GM18508 (cell line): ENCODE measurements around the gene FAM120A.

Experiments used
- ATAC-seq: cut with Tn5 transposase; IDR thresholded peaks from one replicate; pipeline ENCODE4 v1.9.1; 2021; ENCODE audit warnings: moderate number of reproducible peaks; ENCODE audit not compliant: insufficient read depth, unreplicated experiment

FAM120A gene

DNA sequence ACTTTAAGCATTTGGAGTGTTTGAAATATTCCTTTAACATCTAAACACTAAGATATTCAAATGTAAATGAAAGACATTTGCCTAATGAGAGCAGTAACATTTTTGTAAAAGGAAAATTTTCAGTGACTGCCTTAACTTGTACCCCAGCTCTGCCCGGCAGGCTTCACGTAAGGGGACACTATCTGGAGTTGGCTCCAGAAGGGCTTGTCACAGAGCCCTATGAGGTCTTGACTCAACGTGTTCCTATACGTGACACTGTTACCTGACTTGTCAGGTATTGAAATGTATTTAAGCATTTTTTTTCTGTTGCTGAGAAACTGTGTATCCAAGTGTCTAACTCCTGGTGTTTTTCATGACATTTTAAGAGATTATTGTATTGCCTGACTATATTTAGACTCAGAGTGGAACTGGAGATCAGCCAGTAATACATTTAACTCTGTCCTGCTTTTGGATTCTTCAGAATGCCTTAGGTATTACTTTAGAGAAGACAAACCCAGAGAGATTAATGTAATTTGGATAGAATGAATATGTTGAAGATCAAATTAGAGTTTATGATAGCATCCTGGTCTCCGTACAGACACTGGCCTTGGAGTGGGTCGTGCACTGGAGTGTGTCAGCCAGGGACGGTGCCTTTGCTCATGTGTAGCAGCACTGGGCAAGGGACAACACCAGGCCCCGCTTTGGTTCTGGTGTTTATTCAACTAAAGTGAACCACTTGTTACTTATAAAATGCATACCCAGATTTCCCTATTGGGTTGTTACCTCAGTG is 90.3 kb downstream of the FAM120A start:
- ATAC-seq = no peak

DNA sequence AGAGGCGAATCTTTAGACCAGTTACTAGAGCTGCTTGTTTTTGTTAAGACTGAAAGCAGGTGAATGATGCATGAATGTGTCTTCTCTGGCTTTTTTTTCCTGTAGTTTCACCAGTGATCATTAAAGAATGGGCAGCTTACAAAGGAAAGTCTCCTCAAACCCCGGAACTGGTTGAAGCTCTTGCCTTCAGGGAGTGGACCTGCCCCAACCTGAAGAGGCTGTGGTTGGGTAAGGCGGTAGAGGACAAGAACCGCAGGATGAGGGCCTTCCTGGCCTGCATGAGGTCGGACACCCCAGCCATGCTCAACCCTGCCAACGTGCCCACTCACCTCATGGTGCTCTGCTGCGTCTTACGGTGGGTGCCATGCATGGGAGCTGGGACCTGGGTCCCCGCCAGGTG is 91.6 kb downstream of the FAM120A start:
- no peak for ATAC-seq

- ATAC-seq = no peak
Observed at GRCh38 chr9:93546356-93546755, 94.9 kb downstream of the FAM120A start.

GRCh38 chr9:93549611-93550010 is 98.1 kb downstream of the FAM120A start:
- no peak for ATAC-seq

DNA sequence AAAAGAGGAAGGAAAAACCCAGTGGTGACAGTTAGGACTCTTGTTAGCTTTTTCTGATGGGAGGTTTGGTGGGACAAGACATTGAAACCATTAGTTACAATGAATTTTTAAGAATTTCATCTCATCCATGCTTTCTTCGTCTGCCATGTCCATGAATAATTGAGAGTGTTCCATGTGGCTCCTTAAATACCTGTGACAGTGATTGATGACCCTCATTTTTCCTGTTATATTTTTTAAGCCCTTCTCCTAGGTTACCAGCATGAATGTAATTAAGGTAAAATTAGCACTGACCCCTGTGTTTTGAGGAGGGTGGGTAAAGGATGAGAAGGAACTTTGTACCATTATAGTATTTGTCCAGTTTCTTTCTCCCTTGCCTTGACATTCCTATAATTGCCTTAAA is 101.4 kb downstream of the FAM120A start:
- ATAC-seq = no peak

- no peak for ATAC-seq
Observed at GRCh38 chr9:93555370-93555769, 103.9 kb downstream of the FAM120A start.

DNA sequence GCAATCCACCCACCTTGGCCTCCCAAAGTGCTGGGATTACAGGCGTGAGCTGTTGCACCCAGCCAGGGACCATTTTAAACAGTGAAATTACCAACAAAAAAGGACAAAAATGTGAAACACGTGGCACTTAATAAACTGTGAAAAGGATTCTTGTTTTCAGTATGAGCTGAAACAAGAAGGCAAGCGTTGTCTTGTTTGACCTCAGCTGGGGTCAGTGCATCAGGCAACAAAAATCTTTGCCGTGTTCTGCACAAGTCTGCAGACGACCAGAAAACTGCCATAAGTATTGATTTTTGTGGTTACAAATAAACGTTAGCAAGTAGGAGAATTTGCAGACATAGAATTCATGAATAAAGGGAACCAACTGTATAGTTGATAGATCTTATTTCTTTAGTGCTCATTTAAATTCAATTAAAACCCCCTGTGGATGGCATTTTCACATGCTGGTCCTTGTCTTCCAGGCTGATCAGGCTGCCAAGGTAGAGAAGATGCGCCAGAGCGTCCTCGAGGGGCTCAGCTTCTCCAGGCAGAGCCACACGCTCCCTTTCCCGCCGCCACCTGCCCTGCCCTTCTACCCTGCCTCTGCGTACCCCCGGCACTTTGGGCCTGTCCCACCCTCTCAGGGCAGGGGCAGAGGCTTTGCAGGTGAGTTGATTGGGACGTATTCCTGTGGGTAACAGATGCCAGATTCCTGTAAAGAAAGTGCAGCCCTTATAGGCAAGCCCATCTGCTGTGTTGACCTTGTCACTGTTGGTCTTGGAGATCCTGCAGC is 106.1 kb downstream of the FAM120A start:
- no peak for ATAC-seq

DNA sequence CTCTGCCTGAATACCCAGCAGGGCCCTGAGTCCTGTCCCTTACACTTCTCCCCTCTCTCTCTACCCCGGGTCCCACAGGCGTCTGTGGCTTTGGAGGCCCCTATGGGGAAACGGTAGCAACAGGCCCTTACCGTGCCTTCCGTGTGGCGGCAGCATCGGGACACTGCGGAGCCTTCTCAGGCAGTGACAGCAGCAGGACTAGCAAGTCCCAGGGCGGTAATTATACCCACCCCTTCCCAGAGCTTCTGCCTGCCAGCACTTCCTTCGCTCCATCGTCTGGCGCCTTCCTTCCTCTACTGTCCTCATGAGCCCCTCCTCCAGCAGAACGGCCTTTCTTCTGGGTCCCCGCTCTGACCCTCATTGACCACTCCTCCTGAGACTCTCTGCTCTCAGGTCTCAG is 107.0 kb downstream of the FAM120A start:
- ATAC-seq = no peak

DNA sequence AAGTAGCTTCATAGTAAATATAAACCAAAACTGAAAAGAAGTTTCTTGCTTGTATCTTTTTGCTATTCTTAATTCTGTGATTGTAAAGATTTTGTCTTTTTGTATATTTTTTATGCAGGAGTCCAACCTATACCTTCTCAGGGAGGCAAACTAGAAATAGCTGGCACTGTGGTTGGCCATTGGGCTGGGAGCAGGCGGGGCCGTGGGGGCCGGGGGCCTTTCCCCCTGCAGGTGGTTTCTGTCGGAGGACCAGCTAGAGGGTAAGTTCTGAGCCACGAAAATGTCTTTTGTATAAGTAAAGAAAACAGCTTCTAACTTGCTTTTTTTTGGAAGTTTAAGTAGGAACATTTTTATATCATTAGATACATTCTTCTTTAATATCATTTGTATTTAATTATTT is 109.5 kb downstream of the FAM120A start:
- ATAC-seq = no peak

- no peak for ATAC-seq
Observed at GRCh38 chr9:93562157-93562556, 110.7 kb downstream of the FAM120A start.

DNA sequence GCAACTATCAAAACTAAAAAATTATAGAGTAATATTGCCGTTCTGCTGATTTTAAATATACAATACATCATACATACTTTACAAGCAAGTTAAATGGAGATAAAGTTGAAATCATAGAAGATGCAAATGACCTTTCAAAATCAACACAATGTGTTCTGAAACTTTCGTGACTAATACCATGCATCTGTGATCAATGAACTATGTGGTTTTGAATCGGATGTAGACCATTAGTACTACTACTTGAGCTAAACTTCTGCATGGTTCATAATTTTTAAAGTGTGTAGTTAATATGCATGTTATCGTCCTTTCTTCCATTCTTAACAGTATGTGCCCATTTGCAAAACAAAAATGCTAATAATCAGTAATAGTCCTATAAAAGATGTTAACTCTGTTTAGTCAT is 113.6 kb downstream of the FAM120A start:
- no peak for ATAC-seq

DNA sequence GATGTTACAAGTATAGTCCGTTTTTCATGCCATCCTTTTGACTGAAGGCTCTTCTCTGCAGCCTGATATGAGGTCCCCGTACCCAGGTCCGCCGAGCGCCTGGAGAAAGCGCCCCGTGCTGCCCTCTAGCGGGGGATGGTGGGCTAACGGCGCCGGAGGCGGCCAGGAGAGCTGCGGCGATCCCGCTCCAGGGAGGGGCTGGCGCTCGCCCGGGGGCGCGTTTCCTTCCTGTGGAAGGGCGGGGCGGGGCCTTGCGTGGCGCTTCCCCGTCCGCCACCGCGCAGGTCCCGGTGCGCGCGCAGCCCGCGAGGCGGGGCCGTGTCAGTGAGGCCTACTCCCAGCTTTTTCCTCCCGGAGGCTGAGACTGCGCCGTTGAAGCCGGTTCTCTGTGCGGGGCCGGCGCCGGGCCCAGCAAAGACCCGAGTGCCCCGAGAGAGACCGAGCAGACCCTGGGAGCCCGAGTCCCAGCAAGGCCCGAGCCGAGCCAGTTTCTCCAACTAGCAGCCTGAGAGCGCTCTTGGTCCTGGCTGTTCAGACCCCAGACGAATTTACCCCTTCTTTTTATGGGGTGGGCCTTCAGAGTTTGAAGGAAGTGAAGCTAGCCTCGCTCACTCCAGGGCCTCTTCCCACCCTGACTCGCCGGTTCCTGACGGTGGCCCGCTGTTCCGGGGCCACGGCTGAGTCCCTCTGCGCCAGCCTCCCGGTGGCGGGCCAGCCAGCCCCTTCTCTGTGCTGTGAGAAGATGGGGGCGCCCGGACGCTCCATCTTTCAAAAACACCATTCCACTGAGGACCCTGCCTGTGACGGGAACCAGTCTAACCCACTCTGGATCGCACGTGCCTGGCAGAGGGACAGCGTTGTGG is 115.2 kb downstream of the FAM120A start:
- ATAC-seq = peak; percentile 50

- ATAC-seq = no peak
Observed at GRCh38 chr9:93567271-93567959, 115.9 kb downstream of the FAM120A start.

- ATAC-seq = no peak
Observed at GRCh38 chr9:93568169-93568568, 116.7 kb downstream of the FAM120A start.

DNA sequence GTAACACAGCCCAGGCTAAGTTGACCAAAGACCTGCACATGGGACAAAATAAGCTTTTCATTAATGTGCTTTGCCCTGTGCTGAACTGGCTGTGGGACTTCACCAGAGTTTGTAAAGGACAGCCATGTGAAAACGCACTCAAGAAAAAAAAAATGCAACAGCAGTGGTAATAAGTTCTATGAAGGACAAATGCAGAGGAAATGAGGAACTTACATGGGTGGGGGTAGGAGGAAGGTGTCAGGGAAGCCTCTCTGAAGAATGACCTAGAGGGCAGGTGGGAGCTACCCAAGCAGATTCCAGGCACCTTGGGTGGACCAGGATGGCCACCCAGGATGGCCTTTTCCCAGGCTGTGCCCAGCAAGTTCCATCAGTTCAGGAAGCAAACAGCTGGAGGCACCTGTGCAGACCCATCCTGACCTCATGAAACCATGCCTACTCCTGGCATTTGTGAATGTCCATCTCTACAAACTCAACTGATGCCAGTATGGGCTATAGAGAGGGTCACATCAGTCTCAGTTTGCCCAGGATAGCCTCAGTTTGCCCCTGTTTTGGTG is 118.2 kb downstream of the FAM120A start:
- ATAC-seq = no peak

DNA sequence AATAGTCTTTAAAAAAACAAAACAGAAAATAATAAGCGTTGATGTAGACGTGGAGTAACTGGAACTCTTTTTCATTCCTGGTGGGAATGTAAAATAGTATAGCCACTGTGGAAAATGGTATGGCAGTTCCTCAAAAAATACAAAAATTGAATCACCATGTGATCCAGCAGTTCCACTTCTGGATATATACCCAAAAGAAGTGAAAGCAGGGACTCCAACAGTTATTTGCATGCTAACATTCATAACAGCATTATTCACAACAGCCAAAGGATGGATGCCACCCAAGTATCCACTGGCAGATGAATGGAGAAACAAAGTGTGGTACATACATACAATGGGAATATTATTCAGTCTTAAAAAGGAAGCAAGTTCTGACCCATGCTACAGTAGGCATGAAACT is 120.7 kb downstream of the FAM120A start:
- ATAC-seq = no peak

DNA sequence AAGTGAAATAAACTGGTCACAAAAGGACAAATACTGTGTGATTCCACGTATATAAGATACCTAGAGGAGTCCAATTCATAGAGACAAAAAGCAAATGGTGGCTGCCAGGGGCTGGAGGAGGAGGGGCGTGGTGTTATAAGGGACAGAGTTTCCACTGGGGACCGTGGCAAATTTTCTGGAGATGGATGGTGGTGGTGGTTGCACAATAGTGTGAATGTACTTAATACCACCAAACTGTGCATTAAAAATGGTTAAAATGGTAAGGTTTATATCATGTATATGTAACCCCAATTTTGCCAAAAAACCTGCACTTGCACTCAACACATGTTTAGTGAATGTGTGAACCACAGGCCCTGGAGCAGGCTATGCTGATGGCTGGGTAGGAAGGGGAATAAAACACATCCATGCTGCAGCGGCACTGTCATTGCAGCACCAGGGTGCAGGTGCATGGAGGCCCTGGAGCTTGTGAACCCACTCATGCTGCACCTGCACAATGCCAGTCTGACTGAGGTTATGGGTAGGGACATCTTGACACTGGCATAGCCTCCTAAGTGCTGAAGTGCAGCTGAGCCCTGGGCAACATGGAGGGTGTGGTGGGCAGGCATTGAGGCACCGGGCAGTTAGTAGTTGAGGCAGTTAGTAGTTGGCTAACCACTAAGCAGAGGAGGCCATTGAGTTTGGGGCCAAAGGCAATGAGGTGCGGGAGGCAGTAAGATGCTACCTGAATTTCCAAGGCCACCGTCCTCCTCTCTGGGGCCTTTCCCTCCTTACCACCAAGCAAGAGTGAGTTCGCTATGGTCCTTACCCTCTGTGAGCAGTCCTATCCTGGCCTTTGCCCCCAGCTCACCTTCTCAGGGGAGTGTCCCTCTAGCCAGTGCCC is 121.4 kb downstream of the FAM120A start:
- no peak for ATAC-seq

DNA sequence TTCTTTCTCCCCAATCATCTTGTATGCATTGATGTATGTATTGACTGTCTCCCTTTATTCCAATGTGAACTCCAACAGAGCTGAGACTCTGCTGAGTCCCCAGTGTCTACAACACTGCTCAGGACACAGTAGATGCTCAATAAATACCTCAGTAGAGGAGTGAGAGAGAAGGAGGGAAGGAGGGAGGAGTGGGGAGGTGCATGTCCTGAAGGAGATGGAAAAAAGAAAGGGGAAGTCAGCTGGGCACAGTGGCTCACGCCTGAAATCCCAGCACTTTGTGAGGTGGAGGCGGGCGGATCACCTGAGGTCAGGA is 122.0 kb downstream of the FAM120A start:
- ATAC-seq = no peak
